HG02763 (cell line): ENCODE measurements around the gene CEP63.
"Not testable (repeated sequence)": the region's sequence is repeated elsewhere in the genome, so short reads cannot be mapped to it uniquely, and the experiment has no call there.

Experiments
- ATAC-seq: cut with Tn5 transposase; IDR thresholded peaks from one replicate; pipeline ENCODE4 v1.9.1; 2021; ENCODE audit warnings: mild to moderate bottlenecking, moderate library complexity; ENCODE audit not compliant: unreplicated experiment

CEP63 gene

DNA sequence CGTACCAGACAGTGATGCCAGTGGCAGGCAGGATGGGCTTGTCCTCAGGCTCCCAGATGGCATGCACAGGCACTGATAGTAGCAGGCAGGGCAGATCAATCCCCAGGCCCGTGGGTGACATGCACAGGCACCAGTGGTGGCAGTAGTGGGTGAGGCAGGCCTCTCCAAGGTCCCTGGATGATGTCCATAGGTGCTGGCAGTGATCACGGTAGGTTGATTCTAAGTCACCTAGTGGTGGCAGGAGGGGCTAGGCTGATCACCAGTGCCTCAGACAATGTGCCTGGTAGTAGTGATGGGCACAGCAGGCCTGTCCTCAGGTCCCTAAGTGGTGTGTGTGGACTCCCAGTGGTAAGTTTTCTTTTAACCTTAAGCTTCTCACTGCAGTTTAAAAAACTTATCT, 19.6 kb downstream of the CEP63 start:
- ATAC-seq, result no peak

DNA sequence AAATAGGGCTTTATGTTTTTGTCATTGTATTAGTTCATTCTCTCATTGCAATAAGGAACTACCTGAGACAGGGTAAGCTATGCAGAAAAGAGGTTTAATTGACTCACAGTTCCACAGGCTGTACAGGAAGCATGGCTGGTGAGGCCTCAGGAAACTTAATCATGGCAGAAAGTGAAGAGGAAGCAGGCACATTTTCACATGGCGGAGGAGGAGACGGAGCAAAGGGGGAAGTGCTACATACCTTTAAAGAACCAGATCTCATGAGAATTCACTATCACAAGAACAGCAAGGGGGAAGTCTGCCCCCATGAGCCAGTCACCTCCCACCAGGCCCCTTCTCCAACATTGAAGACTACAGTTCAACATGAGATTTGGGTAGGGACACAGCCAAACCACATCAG, 25.6 kb downstream of the CEP63 start:
- no peak for ATAC-seq

DNA sequence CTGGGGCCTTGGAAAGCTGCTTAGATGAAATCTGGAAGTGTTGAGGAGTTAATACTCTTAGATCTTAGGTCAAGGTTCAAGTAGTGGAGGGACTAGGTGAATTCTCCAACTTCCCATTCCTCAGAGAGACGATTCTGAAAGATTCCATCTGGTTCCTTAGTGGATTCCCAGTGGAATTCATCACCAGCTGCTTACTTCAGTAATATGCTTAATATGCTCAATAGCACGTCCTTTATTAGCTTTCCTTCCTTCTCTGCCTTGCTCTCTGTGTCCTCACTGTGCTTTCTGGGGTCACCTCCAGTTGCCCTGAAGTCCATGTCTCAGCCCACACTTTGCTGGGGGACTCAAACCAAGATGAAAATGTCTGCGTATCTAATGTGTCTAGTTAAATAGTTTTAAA, 31.0 kb downstream of the CEP63 start:
- no peak for ATAC-seq

DNA sequence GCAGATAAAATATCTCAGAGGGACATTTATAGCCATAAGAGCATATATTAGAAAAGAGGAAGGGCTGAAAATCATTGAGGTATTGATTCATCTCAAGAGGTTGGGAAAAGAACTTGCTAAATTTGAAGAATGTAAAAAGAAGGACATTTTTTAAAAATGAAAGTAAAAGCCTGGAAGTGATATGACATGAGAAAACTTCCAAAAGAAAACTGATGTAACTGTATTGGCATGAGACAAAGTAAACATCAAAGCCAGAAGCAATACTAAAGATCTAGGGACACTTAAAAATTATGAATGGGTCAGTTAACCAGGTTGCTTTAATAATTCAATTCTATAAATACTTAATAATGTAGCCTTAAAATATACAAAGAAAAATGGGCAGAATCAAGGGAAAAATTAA, 31.9 kb downstream of the CEP63 start:
- no peak for ATAC-seq

DNA sequence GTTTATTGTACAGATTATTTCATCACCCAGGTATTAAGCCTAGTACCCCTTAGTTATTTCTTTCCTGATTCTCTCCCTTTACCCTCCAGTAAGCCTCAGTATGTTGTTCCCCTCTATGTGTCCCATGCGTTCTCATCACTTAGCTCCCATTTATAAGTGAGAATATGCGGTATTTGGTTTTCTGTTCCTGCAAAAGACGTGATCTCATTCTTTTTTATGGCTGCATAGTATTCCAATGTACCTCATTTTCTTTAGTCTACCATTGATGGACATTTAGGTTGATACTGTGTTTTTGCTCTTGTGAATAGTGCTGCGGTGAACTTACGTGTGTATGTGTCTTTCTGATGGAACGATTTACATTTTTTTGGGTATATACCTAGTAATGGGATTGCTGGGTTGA, 36.7 kb downstream of the CEP63 start:
- no peak for ATAC-seq

DNA sequence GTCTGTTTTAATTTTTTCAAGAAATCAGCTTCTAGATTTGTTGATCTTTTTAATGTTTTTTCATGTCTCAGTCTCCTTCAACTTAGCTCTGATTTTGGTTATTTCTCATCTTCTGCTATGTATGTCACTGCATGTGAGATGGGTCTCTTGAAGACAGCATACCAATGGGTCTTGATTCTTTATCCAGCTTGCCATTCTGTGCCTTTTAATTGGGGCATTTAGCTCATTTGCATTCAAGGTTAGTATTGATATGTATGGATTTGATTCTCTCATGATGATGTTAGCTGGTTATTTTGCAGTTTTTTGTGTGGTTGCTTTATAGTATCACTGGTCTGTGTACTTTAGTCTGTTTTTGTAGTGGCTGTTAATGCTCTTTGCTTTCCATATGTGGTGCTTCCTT, 39.4 kb downstream of the CEP63 start:
- ATAC-seq, result no peak

DNA sequence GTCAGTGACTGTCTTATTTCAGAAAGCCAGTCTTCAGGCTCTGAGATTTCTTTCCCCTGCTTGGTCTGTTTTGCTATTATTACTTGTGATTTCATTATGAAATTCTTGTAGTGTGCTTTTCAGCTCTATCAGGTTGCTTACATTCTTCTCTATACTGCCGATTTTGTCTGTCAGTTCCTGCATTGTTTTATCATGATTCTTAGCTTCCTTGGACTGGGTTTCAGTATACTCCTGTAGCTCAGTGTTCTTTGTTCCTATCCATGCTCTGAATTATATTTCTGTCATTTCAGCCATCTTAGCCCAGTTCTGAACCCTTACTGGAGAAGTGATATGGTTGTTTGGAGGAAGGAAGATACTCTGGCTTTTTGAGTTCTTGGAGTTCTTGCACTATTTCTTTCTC, 40.5 kb downstream of the CEP63 start:
- ATAC-seq, result no peak

DNA sequence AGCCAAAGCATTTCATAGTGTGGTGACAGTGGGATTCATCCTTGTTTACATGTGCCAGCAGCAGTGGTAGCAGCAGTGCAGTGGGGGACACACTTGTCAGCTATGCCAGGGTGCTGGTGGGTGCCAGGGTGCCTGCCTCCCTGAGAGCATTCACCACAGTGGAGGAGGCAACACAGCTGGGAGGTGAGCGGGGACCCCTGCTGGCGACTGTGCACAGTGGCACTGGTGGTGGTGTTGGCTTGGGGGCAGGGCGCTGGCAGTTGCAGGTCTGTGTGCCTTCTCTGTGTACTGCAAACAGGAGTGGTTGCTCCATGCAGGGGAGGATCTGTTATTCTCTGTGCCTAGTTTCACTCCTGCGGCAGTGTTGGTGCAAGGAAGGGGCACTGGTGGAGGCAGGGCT, 41.2 kb downstream of the CEP63 start:
- ATAC-seq, result no peak

DNA sequence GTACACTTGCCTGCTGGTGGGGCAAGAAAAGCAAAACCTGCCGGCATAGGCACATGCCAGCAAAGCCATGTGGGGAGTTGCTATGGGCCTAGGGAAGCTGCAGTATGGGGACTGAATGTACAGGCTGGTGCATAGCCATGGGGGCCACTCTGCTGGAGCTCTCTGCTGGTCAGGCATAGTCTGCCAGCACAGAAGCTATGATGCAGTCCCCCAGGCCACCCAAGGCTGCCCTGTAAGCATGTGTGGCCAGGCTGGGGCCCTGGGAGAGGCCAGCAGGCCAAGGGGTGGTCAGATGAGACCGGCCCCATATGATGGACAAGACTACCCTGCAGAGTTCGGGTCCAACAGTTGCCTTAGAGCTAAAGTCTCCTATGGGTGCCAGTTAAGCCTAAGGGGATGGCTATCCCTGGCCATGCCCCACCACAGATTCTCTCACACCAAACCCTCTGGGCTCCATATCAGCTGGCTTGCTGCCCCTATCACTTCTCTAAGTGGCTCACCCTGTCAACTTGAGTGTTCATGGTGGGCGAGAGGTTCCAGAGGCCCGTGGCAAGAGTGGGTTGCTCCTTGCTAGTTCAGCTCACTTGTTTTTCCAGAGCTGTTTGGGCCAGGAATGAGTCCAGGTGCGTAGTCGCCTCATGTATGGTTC, 41.8 kb downstream of the CEP63 start:
- ATAC-seq, result no peak

DNA sequence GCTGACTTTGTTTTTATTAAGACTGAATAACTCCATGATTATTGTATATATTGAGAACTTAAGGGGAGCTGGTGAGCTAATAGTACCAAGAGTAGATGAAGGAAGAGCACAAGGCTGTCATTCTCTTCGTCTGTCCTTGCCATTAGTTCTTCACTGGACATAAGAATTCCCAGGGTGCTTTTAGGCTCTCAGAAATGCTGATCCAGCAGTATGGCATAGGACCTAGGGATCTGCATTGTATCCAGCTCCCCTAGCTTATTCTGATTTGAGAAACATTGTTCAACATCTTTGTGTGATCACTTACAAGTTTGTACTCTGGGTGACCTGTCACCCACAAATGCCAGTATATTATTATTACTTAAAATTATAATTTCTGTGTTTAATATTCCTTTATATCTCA, 47.6 kb downstream of the CEP63 start:
- no peak for ATAC-seq

DNA sequence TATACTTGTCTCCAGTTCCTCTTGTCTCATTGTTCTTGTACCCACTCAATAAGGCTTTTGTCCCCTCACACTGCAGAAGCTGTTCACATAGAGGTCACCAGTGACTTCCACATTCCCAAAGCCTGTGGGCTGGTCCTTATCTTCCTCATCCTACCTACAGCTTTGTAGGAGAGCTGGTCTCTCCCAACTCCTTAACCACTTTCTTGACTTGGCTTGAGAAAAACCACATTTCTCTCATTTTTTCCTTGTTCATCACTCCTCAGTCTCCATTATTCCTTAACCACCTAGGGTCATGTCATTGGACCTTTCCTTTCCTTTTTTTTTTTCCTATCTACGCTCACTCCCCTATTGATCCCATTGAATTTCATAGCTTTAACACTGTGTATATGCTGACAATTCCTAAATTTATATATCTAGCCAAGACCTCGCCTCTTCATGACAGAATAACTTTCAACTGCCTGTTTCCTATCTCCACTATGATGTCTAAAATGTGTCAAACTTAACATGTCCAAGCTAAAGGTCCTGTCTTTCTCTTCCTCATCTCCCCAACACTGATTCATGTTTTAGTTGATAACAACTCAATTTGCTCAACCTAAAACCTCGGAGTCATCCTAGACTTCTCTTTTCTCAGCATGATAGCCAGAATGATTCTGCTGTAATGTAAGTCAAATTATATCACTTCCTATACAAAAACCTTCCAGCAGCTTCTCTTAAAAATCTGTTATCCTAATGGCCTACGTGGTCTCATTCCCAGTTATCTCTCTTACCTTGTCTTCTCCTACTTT, 49.5 kb downstream of the CEP63 start:
- no peak for ATAC-seq

DNA sequence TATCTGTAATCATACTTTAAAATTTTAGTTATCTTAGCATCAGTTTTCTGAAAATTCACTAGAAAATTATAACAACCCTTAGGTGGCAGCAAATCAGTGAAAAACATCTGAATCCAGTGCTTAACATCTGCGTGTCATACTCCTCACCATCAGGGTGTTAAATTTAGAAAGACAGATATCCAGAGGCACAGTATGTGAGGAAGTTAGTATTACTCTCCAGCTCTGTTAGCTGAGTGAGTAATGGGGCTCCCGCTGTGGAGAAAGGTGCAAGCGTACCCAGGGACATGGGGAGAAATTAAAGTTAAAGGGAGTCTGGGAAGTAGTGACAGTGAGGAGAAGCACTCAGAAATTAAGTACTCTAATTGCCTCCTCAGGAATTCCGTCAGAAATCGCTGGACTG, 50.9 kb downstream of the CEP63 start:
- no peak for ATAC-seq

DNA sequence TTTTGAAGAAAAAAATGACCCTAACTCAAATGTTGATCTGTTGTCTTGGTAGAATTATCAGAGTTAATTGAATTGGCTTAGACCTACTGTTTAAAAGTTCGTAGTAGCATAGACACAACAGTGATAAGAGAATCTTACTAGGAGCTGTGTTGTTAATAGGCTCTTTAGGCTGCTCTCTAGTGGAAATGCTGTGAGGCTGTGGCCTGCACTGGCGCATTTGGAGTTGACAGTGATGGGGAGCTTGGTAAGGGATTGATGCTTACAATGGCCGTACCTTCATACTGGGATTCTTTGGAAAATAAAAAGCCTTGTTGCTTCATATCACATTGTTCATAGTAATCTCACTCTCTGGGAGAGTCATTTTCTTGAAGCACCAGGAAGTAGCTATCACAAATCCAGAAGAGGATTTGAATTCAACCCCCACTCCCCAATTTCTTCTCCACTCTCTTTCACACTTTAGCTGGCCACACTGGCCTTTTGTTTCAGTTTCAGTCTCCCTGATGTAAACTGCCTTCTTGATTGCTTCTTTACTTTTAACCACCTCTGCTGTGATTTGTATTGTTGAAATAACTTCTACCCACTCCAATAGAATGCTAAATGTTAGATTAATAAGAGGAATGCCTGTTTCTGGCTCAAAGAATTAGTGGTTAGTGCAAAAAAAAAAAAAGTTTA, 56.6 kb downstream of the CEP63 start:
- ATAC-seq, result no peak

DNA sequence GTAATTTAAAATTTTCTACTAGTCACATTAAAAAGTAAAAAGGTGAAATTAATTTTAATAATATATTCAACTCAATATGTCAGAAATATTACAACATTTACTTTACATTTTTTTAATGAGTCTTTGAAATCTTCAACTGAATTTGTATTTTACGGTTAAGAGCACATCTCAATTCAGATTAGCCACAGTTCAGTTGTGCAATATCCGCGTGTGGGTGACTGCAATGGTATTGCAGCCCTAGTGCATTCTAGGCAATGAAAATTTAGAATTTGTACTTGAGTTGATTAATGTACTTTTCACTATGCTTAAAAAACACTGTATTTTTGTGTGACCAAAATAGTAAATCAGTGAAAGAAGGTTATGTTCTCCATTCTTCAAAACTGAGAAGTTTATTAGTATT, 57.3 kb downstream of the CEP63 start:
- no peak for ATAC-seq

DNA sequence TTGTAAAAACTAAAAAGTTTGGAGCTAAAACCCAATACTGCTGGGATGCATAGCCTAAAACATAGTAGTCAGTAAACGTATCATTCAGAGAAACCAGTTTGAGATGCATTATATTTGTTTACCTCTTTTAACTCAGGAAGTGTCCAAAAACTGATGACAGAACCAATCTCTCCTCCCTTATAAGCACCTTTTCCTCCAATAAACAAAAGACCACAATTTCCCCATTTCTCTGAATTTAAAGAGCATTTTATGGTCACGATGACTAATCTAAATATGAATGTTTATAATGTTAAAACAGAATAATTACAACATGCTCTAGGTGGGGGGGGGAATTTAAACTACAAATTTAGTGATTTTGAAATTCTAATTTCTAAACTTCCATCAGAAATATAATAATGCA, 58.5 kb downstream of the CEP63 start:
- ATAC-seq, result no peak

DNA sequence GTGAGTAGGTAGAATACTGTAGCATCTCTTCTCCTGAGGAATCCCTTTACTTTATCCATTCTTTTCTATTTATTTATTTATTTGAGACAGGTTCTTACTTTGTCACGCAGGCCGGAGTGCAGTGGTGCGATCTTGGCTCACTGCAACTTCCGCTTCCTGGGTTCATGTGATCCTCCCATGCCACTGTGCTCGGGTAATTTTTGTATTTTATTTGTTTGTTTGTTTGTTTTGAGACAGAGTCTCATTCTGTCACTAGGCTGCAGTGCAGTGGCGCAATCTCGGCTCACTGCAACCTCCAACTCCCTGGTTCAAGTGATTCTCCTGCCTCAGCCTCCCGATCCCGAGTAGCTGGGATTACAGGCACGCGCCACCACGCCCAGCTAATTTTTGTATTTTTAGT, 58.9 kb downstream of the CEP63 start:
- ATAC-seq, result not testable (repeated sequence)

DNA sequence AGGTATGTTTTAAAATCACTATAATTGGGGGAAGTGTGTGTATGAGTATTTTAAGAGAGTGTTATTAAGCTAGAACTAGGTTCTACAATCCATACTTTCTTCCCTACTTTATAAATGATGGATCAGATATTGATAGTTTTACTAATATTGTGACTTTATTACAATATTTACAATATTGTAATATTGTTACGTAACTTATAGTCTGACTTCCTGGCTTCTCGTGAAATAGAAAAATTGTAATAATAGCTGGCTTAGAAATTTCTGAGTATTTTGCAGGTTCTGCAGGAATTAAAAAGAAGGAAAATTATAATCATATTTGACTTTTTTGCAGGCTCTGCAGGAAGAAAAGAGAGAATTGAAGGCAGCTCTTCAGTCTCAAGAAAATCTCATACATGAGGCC, 60.0 kb downstream of the CEP63 start:
- ATAC-seq, result no peak

DNA sequence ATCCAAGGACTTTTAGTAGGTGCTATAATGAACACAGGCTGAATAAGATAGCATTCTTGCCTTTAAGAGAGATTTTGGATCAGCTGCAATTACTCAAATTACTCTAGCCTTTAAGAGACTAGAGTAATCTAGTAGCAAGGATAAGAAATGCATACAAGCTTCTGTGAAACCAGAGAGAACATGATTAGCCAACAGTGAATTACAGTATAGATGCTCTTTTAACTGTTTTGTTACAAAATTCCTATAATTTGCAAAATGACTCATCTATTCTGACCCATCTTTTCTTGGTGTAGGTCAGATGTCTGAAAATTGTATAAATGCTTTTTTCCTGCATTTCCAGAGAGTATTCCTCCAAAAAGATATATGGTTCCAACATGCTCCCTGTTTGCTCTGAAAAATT, 66.9 kb downstream of the CEP63 start:
- ATAC-seq, result no peak

DNA sequence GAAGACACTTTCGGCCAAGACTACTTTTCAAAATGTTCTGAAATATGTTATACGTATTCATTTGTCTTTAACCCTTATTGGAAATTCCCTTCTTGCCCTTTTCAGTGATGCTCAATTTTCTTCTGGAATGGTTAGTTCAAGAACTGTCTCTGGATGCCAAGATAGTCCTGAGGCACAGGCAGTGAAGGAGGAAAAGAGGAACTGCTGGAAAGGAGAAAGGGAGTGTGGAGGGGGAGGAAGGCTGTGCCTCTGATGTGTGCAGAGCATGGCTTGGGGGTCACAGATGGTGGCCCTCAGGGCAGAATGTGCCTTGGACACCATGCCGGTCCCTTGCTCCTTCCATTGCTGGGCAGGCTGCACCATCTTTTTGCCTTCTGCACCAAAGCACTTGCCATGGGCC, 73.7 kb downstream of the CEP63 start:
- ATAC-seq, result no peak

DNA sequence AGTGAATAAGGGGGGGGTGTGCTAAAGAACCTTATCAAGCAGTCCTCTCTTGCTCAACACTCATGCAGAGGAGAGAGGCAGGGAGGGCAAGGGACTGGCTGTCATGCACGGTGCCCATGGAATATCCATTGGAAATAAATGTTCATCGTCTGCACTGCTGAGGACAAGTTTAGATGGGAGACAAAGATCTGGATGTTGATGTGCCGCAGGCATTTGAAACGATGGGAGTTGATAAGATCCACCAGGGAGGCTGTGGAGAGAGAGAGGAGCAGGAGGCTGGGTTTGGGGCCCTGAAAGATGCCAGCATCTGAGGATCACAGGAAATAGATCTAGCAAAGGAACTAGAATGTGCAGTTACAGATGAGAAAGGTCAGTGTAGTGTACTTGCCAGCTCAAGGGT, 76.2 kb downstream of the CEP63 start:
- no peak for ATAC-seq

DNA sequence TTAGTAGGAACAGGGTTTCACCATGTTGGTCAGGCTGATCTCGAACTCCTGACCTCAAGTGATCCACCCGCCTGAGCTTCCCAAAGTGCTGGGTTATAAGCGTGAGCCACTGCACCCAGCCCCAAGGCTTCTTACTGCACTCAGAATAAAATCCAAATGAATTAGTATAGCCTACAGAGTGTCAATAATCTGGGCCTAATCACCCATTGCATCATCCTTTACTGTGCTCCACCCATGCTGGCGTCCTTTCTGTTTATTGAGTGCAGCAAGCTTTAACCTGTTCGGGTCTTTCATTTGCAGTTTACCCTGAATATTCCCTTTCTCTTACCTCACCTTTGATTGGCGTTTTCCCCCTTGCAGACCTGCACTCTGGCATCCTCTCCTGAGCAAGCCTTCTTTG, 77.7 kb downstream of the CEP63 start:
- ATAC-seq, result no peak

DNA sequence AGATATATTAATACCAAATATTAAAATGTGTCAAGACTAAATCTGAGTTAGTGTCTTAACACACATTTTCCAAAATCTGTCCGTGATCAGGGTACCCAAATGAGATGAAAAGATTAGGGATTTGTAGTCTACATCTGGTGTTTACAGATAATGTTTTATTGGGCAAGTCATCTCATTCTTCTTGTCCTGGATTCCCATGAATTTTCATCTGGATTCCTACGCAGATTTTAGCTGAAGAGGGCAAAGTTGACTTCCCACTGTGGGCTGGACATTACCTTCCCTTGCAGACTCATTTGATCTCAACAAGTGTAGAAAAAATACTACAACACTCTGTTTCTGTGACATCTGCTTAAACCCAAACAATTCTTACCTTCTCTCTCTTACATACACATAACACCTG, 79.1 kb downstream of the CEP63 start:
- ATAC-seq, result no peak
